Ectodermal cell (in vitro differentiated cells): ENCODE data around the gene TTLL11.

Experiments used
- H3K27ac ChIP-seq: 2 replicates; pipeline ENCODE4 v1.7.0; 2013; ENCODE audit warnings: mild to moderate bottlenecking, low read depth, low read length; ENCODE audit not compliant: insufficient read depth, poor library complexity, severe bottlenecking
- H3K27me3 ChIP-seq: 2 replicates; pipeline ENCODE4 v1.7.0; 2013; ENCODE audit warnings: mild to moderate bottlenecking, low read length; ENCODE audit not compliant: insufficient read depth, control insufficient read depth, poor library complexity, severe bottlenecking
- H3K36me3 ChIP-seq: one replicate; pipeline ENCODE4 v1.7.0; 2013; ENCODE audit warnings: low read length; ENCODE audit not compliant: control insufficient read depth, insufficient read depth
- H3K4me1 ChIP-seq: one replicate; pipeline ENCODE4 v1.7.0; 2013; ENCODE audit warnings: low read length; ENCODE audit not compliant: control insufficient read depth, insufficient read depth
- H3K4me3 ChIP-seq: 2 replicates; pipeline ENCODE4 v1.7.0; 2013; ENCODE audit warnings: low read depth, low read length, control low read depth; ENCODE audit not compliant: insufficient read depth
- H3K9me3 ChIP-seq: 2 replicates; pipeline ENCODE4 v1.7.0; 2013; ENCODE audit warnings: mild to moderate bottlenecking, low read length, moderate library complexity; ENCODE audit not compliant: control insufficient read depth
- WGBS, 2 experiments: methylation state at CpG; one replicate each; pipeline ENCODE4 v1.1.7; 2013; ENCODE audit warnings: missing lambda C conversion rate in 2 of 2; 5-methylcytosine and 5-hydroxymethylcytosine counted together

TTLL11 gene

DNA sequence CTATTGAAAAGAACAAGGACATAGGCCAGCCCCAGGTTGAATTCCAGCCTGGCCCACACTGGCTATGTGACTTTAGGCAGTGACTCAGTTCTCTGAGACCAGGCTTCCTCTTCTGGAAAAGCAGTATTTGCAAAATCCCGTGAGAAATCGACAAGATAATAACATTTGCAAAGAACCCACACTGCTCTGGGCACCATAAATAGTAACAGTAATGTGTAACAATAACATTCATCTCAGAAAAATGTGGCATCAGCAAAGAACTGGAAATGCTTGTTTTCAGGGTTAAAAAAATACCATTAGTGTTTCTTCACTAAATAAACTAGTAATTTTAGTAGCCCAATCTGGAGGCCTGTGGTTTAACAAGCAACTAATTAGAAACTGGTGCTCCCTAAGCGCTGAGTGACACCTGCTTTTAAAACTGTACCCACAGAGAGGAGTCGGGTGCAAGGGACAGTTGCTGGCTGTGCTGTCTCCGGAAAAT is 148.4 kb downstream of the TTLL11 start:
- H3K27me3 ChIP-seq = no peaks in the 10 kb centered on the region
- H3K27ac ChIP-seq = no peak overlapping the region
- 95 to 96% methylated on average over 5 of the region's 5 CpGs for WGBS, 2 experiments

DNA sequence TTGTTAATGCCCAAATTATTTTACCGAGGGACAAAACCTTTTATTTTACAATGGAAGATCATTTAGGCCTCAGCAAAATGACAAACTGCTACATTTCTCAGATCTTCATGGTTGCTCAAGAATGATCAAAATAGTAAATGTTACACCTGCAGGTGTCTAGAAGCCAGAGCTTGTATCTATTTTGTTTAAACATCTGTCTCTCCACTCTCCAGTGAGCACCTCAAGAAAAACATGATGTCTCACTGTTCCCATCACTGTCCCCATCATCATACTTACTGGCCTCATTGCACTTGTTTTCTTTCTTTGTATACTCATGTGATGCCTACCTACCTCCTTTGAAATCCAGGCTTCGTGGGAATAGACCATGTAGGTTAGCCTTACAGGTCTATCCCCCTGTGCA is 149.6 kb downstream of the TTLL11 start:
- H3K9me3 ChIP-seq = no peaks in the 10 kb centered on the region
- H3K27me3 ChIP-seq = no peaks in the 10 kb centered on the region
- H3K36me3 ChIP-seq = no peaks in the 10 kb centered on the region
- H3K4me3 ChIP-seq = no peak overlapping the region
- no peak overlapping the region for H3K27ac ChIP-seq
- whole genome bisulfite sequencing, 2 experiments = 86 to 96% methylated on average over 2 of the region's 2 CpGs
- H3K4me1 ChIP-seq = peaks cover 19% of the 10 kb centered on the region

More for the DNA sequence above, 148.4 kb downstream of the TTLL11 start:
- H3K36me3 ChIP-seq = no peaks in the 10 kb centered on the region
- no peaks in the 10 kb centered on the region for H3K9me3 ChIP-seq
- H3K4me3 ChIP-seq = no peak overlapping the region
- H3K4me1 ChIP-seq = peaks cover 19% of the 10 kb centered on the region

DNA sequence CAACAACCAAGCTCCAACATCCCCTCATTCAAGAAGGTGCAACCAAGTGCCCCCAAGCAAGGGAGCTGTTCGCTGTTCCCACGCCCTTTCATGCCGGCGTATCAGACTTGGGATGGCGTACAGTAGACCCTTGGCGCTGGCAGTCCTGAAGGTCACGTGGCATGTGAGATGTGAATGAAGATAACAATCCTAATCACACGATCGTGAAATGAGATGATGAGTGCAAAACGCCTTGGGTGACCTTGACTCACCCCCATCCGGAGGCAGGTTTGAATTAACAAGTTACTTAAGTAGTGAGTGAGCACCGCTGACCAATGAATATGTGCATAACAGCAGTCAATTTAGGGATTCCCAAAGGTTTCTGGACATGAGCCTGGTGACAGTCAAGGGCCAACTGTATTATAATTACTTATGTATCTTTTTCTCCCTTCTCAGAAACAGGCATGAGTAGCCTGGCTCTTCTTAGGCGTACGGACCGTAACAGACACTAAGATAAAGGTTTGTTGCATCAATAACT is 150.2 kb downstream of the TTLL11 start:
- no peaks in the 10 kb centered on the region for H3K27me3 ChIP-seq
- no peaks in the 10 kb centered on the region for H3K36me3 ChIP-seq
- WGBS, 2 experiments = 90 to 91% methylated on average over 12 of the region's 15 CpGs
- no peak overlapping the region for H3K4me3 ChIP-seq
- no peak overlapping the region for H3K27ac ChIP-seq
- H3K4me1 ChIP-seq = peaks cover 16% of the 10 kb centered on the region
- H3K9me3 ChIP-seq = no peaks in the 10 kb centered on the region

DNA sequence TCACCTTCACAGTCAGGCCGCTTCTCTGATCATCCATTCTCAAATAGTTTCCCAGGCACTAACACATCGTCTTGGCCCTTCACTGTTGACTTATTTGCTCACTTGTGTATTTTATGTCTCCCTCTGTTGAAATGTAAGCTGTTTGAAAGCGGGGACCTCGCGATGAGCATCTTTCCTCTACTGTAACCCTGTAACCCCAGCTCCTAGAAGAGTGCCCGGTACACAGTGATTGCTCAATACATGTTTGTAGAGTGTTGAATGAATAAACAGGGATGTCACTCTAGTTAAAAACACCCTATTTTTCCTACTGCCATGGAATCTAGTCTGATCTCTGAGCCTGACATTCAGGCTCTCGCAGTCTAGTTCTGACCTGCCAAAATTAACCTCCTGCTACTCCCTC is 150.8 kb downstream of the TTLL11 start:
- WGBS, 2 experiments = 93 to 94% methylated on average over 6 to 7 of the region's 7 CpGs
- no peaks in the 10 kb centered on the region for H3K36me3 ChIP-seq
- H3K27me3 ChIP-seq = no peaks in the 10 kb centered on the region
- H3K9me3 ChIP-seq = no peaks in the 10 kb centered on the region
- H3K4me1 ChIP-seq = peaks cover 10% of the 10 kb centered on the region
- H3K4me3 ChIP-seq = no peak overlapping the region
- H3K27ac ChIP-seq = no peak overlapping the region

GRCh38 chr9:121939643-121940042 is 153.5 kb downstream of the TTLL11 start:
- Histone ChIP-seq H3K36me3 (no peaks in the 10 kb centered on the region), H3K27ac (no peak overlapping the region), H3K9me3 (no peaks in the 10 kb centered on the region), H3K4me1 (no peaks in the 10 kb centered on the region), H3K27me3 (no peaks in the 10 kb centered on the region), H3K4me3 (no peak overlapping the region)
- WGBS, 2 experiments = 61 to 64% methylated on average over 10 of the region's 10 CpGs

GRCh38 chr9:121938621-121939020 is 154.5 kb downstream of the TTLL11 start:
- 92 to 100% methylated on average over 2 to 3 of the region's 3 CpGs for WGBS, 2 experiments
- Histone ChIP-seq H3K9me3 (no peaks in the 10 kb centered on the region), H3K36me3 (no peaks in the 10 kb centered on the region), H3K27me3 (no peaks in the 10 kb centered on the region), H3K4me1 (no peaks in the 10 kb centered on the region), H3K4me3 (no peak overlapping the region), H3K27ac (no peak overlapping the region)

GRCh38 chr9:121937240-121937639 is 155.9 kb downstream of the TTLL11 start:
- Histone ChIP-seq H3K36me3 (no peaks in the 10 kb centered on the region), H3K27me3 (no peaks in the 10 kb centered on the region), H3K9me3 (no peaks in the 10 kb centered on the region), H3K4me1 (no peaks in the 10 kb centered on the region), H3K4me3 (no peak overlapping the region), H3K27ac (no peak overlapping the region)
- 93 to 100% methylated on average over 1 of the region's 2 CpGs for WGBS, 2 experiments

DNA sequence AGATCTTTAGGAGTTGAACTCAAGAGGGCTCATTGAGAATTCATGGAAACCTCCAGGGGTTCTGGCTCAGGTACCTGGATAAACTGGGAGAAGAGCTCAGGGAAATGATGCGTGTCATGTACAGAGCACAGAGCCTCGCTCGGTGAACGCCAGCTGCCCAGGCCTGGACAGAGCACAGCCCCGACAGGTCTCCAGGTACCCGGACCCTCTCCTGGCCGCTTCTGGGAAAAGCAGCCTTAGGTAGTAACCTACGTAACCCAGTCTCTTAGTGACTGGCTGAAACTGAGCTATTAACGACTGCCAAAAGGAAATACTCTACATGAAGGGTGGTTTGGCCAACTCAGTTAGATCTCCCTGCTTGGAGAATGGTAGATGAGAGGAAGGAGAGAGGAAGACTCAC is 157.4 kb downstream of the TTLL11 start:
- no peaks in the 10 kb centered on the region for H3K4me1 ChIP-seq
- H3K4me3 ChIP-seq = no peak overlapping the region
- no peaks in the 10 kb centered on the region for H3K9me3 ChIP-seq
- H3K27ac ChIP-seq = no peak overlapping the region
- no peaks in the 10 kb centered on the region for H3K27me3 ChIP-seq
- H3K36me3 ChIP-seq = no peaks in the 10 kb centered on the region
- WGBS, 2 experiments = 80 to 82% methylated on average over 9 of the region's 9 CpGs

DNA sequence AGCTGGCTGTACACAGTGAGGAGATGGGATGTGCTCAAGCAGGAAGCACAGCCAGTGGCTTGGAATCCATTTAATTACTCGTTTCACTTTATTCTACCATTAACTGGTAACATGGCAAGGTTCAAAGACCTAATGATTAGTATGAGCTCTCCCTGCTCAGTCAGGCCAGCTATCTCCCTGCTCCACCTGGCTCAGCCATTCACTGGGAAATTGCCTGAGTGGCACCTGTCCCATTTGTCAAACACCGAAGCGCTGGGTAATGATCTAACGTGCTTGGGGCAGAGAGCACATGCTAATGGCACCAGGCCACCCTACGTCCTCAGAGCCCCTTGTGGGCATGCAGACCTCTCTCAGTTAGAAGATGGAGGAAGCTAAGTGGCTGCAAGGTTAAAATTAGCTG is 162.2 kb downstream of the TTLL11 start:
- no peaks in the 10 kb centered on the region for H3K36me3 ChIP-seq
- H3K4me3 ChIP-seq = no peak overlapping the region
- H3K27me3 ChIP-seq = no peaks in the 10 kb centered on the region
- no peaks in the 10 kb centered on the region for H3K9me3 ChIP-seq
- WGBS, 2 experiments = 89 to 93% methylated on average over 5 of the region's 5 CpGs
- no peaks in the 10 kb centered on the region for H3K4me1 ChIP-seq
- no peak overlapping the region for H3K27ac ChIP-seq

- no peaks in the 10 kb centered on the region for H3K36me3 ChIP-seq
- WGBS, 2 experiments = 76% methylated on average over 12 of the region's 12 CpGs
- H3K4me3 ChIP-seq = no peak overlapping the region
- no peak overlapping the region for H3K27ac ChIP-seq
- no peaks in the 10 kb centered on the region for H3K4me1 ChIP-seq
- no peaks in the 10 kb centered on the region for H3K9me3 ChIP-seq
- no peaks in the 10 kb centered on the region for H3K27me3 ChIP-seq
Measured at GRCh38 chr9:121929893-121930875, 162.9 kb downstream of the TTLL11 start.
